Measurements from ENCODE around the gene RASAL2. TPM values are rescaled to one million over a fixed set of nuclear protein-coding genes. Genes with fewer than 3 reads are reported as not detected.

The RASAL2 gene
- total and polyA plus RNA-seq, 9 of the 15 experiments (the other 6 are each of a cell fraction or from before 2014, with no cell fraction given): 0.13 to 1.0 (median 0.62) TPM

DNA sequence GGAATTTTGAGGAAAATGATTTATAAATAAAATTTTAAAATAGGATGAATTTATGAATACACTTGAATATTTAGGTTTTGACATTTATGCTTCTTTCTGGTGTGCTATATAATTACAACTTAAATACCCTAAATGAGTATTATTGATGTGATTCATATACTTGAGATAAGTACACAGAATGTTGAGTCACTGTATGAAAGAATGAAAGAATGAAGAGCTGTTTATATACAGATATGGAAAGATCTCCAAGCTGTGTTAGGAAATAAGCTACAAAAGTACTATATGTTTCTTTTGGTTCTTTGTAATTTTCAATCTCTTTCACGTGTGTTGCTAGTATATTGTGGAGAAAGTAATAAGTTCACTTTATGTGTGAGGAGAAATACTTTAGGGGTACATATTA, 147.2 kb downstream of the RASAL2 start:
- H3K27ac ChIP-seq (ENCODE audit: extremely low read depth, low read depth, low read length): no peak overlapping the region
- intact Hi-C loops (cut with micrococcal nuclease): no loop called here

DNA sequence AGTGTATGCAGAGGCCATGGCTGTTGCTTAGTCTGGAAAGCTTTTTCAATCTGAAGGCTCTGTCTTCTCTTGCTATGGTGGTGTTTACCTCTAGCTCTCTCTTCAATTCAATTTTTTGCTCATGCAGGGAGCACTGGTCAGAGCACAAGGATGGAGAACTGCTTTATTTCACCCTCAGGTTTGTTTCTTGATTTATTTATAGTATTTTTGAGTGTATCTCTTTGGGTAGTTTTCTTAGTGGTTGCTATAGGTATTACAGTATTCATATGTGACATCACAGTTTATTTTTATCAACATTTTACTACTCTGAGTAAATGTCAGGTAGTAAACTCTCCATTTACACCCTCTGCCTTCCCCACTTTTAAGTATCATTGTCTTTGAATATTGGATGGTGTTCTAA, 147.9 kb downstream of the RASAL2 start:
- no peak overlapping the region for H3K27ac ChIP-seq (ENCODE audit: extremely low read depth, low read depth, low read length)
- no peaks in the 10 kb centered on the region for H3K9me3 ChIP-seq (replicated peaks; ENCODE audit: control insufficient read depth, insufficient read depth, low read depth, low read length)
- no peaks in the 10 kb centered on the region for H4K20me1 ChIP-seq (replicated peaks; ENCODE audit: control insufficient read depth, insufficient read depth, low read length)
- no peak overlapping the region for H3K9ac ChIP-seq (ENCODE audit: insufficient read depth in 1 of 2, low read depth in 2 of 2, low read length in 2 of 2)
- H3K79me2 ChIP-seq (ENCODE audit: control insufficient read depth, insufficient read depth, low read length): no peaks in the 10 kb centered on the region
- POLR2A ChIA-PET: no interaction called here
- DNase-seq (ENCODE audit: extremely low read depth in 1 of 4, low spot score in 3 of 4) (no peak), FAIRE-seq (no peak), ATAC-seq (no peak)
- intact Hi-C loops (cut with micrococcal nuclease): no loop called here
- no peaks in the 10 kb centered on the region for H3K36me3 ChIP-seq (ENCODE audit: control insufficient read depth, insufficient read depth, low read length)
- CTCF ChIA-PET (ENCODE audit: low intra/inter-chr PET ratio): no interaction called here
- no TSS peak for BruUV-seq (replicated peaks)
- no peak overlapping the region for H2AFZ ChIP-seq (ENCODE audit: low read depth, low read length)
- no peak overlapping the region for H3K4me3 ChIP-seq
- H3K4me1 ChIP-seq (replicated peaks in 1 of 2; ENCODE audit: control insufficient read depth in 2 of 2, insufficient read depth in 2 of 2, low read length in 2 of 2): no peaks in the 10 kb centered on the region
- in situ Hi-C loops (cut with MboI): no loop called here
- no peaks in the 10 kb centered on the region for H3K27me3 ChIP-seq (ENCODE audit: control insufficient read depth in 2 of 2, insufficient read depth in 2 of 2, low read length in 2 of 2)
- H3K9me1 ChIP-seq (ENCODE audit: control insufficient read depth, insufficient read depth, low read length): no peaks in the 10 kb centered on the region
- no peak overlapping the region for H3K4me2 ChIP-seq (ENCODE audit: insufficient read depth, low read length)
- no peak for TF ChIP-seq ZNF140 (CRISPR knock-in tag; IDR thresholded peaks at IDR 0.05)
- TF ChIP-seq SUPT5H (IDR thresholded peaks at IDR 0.05): no peak
- no peak for TF ChIP-seq DMBX1 (CRISPR knock-in tag; IDR thresholded peaks at IDR 0.05; ENCODE audit: borderline replicate concordance)
- TF ChIP-seq ARID2 (IDR thresholded peaks at IDR 0.05): no peak
- TF ChIP-seq FOS (IDR thresholded peaks at IDR 0.05; ENCODE audit: extremely low read depth, insufficient read length): no peak
- no peak for TF ChIP-seq ZNF124 (CRISPR knock-in tag; IDR thresholded peaks at IDR 0.05)
- TF ChIP-seq PTTG1 (tag; IDR thresholded peaks at IDR 0.05; ENCODE audit: low read depth): no peak
- TF ChIP-seq NFIC (IDR thresholded peaks at IDR 0.05): no peak
- TF ChIP-seq, protein P1, sequence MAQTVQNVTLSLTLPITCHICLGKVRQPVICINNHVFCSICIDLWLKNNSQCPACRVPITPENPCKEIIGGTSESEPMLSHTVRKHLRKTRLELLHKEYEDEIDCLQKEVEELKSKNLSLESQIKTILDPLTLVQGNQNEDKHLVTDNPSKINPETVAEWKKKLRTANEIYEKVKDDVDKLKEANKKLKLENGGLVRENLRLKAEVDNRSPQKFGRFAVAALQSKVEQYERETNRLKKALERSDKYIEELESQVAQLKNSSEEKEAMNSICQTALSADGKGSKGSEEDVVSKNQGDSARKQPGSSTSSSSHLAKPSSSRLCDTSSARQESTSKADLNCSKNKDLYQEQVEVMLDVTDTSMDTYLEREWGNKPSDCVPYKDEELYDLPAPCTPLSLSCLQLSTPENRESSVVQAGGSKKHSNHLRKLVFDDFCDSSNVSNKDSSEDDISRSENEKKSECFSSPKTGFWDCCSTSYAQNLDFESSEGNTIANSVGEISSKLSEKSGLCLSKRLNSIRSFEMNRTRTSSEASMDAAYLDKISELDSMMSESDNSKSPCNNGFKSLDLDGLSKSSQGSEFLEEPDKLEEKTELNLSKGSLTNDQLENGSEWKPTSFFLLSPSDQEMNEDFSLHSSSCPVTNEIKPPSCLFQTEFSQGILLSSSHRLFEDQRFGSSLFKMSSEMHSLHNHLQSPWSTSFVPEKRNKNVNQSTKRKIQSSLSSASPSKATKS (CRISPR knock-in tag; IDR thresholded peaks at IDR 0.05): no peak
- no peak for TF ChIP-seq HNRNPK (IDR thresholded peaks at IDR 0.05; ENCODE audit: low read depth, low read length, poor library complexity, severe bottlenecking)
- TF ChIP-seq, protein P2, sequence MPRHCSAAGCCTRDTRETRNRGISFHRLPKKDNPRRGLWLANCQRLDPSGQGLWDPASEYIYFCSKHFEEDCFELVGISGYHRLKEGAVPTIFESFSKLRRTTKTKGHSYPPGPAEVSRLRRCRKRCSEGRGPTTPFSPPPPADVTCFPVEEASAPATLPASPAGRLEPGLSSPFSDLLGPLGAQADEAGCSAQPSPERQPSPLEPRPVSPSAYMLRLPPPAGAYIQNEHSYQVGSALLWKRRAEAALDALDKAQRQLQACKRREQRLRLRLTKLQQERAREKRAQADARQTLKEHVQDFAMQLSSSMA (CRISPR knock-in tag; IDR thresholded peaks at IDR 0.05): no peak
- TF ChIP-seq PURB (CRISPR knock-in tag; IDR thresholded peaks at IDR 0.05; ENCODE audit: low read depth): no peak

More for the DNA sequence above, 147.2 kb downstream of the RASAL2 start:
- Histone ChIP-seq H3K79me2 (ENCODE audit: control insufficient read depth, insufficient read depth, low read length) (no peaks in the 10 kb centered on the region), H3K4me1 (replicated peaks in 1 of 2; ENCODE audit: control insufficient read depth in 2 of 2, insufficient read depth in 2 of 2, low read length in 2 of 2) (no peaks in the 10 kb centered on the region), H3K36me3 (ENCODE audit: control insufficient read depth, insufficient read depth, low read length) (no peaks in the 10 kb centered on the region), H3K9ac (ENCODE audit: insufficient read depth in 1 of 2, low read depth in 2 of 2, low read length in 2 of 2) (no peak overlapping the region), H3K9me1 (ENCODE audit: control insufficient read depth, insufficient read depth, low read length) (no peaks in the 10 kb centered on the region), H2AFZ (ENCODE audit: low read depth, low read length) (no peak overlapping the region), H3K27me3 (ENCODE audit: control insufficient read depth in 2 of 2, insufficient read depth in 2 of 2, low read length in 2 of 2) (no peaks in the 10 kb centered on the region), H4K20me1 (replicated peaks; ENCODE audit: control insufficient read depth, insufficient read depth, low read length) (no peaks in the 10 kb centered on the region), H3K9me3 (replicated peaks; ENCODE audit: control insufficient read depth, insufficient read depth, low read depth, low read length) (no peaks in the 10 kb centered on the region), H3K4me2 (ENCODE audit: insufficient read depth, low read length) (no peak overlapping the region), H3K4me3 (no peak overlapping the region)
- ChIA-PET CTCF (ENCODE audit: low intra/inter-chr PET ratio) (no interaction called here), POLR2A (no interaction called here)
- TF ChIP-seq ZNF253 (CRISPR knock-in tag; conservative IDR thresholded peaks at IDR 0.05) (no peak), ZBTB17 (CRISPR knock-in tag; IDR thresholded peaks at IDR 0.05) (no peak), ZNF232 (CRISPR knock-in tag; IDR thresholded peaks at IDR 0.05) (no peak), ZNF311 (CRISPR knock-in tag; IDR thresholded peaks at IDR 0.05) (no peak), NCOR1 (IDR thresholded peaks at IDR 0.05) (no peak), SREBF2 (CRISPR knock-in tag; IDR thresholded peaks at IDR 0.05) (no peak), PRMT5 (CRISPR knock-in tag; IDR thresholded peaks at IDR 0.05) (no peak)
- DNase-seq (ENCODE audit: extremely low read depth in 1 of 4, low spot score in 3 of 4): no peak
- 0% methylated on average over 1 of the region's 1 CpG for WGBS (ENCODE audit: insufficient coverage, low coverage, missing lambda C conversion rate)
- BruUV-seq (replicated peaks): no TSS peak
- ATAC-seq: no peak
- in situ Hi-C loops (cut with MboI): no loop called here
- no peak for FAIRE-seq

Measured in K562 (cell line).